Activated naive CD4-positive, alpha-beta T cell treated with anti-CD3 and anti-CD28 coated beads, Interleukin-2, amount 10 ng/mL, durations not matched to agents 5 hours and 36 hours (primary cell): ENCODE measurements around the gene ASB17. TPM values are rescaled to one million over a fixed set of nuclear protein-coding genes. Genes with fewer than 3 reads are reported as not detected.

Source experiments
- total RNA-seq, 2 experiments: library from RNA; stranded (reverse); gene quantifications; one replicate each; pipeline ENCODE4 v1.2.3, GENCODE V29; 2021

ASB17 gene
- total RNA-seq, result not detected

GRCh38 chr1:75932304-75932703, at the start of gene ASB17:
Gene ASB17 (minus strand): TSS chr1:75932404. CDS start chr1:75932291, 113 bp downstream.

Other genes with a start within 250 kb of the ASB17 start
- 10 to 100 TPM; 33.9 to 39.4 TPM for gene ACADM, start 207.7 kb downstream of the ASB17 start, total RNA-seq
- gene RABGGTB, start 146.1 kb downstream of the ASB17 start, total RNA-seq, result 10 to 100 TPM; 77.8 to 84.0 TPM
- under 1 TPM; 0.22 to 0.25 TPM for gene MSH4, start 135.5 kb downstream of the ASB17 start, total RNA-seq
- gene ST6GALNAC3, start 142.3 kb upstream of the ASB17 start, total RNA-seq, result under 1 TPM; 0.29 to 0.38 TPM